ENCODE results near the gene GJB3.

Gene GJB3

GRCh38 chr1:34761176-34761761 lies 19.7 kb upstream of the GJB3 start:
- no peak overlapping the region for H3K4me3 ChIP-seq
- no peak overlapping the region for H3K27ac ChIP-seq
- no peak for DNase-seq (ENCODE audit: low spot score)
- no peak for TF ChIP-seq CTCF (IDR thresholded peaks at IDR 0.05)

GRCh38 chr1:34761776-34762307 lies 19.2 kb upstream of the GJB3 start:
- no peak for DNase-seq (ENCODE audit: low spot score)
- no peak for TF ChIP-seq CTCF (IDR thresholded peaks at IDR 0.05)
- Histone ChIP-seq H3K27ac (no peak overlapping the region), H3K4me3 (no peak overlapping the region)

- DNase-seq (ENCODE audit: low spot score): no peak
- no peak overlapping the region for H3K27ac ChIP-seq
These were observed 18.4 kb upstream of the GJB3 start for GRCh38 chr1:34762474-34763141.

GRCh38 chr1:34763142-34763781 lies 17.8 kb upstream of the GJB3 start:
- Histone ChIP-seq H3K4me3 (no peak overlapping the region), H3K27ac (no peak overlapping the region)
- no peak for DNase-seq (ENCODE audit: low spot score)
- TF ChIP-seq CTCF (IDR thresholded peaks at IDR 0.05): no peak

More at GRCh38 chr1:34762474-34763141, 18.4 kb upstream of the GJB3 start:
- no peak for TF ChIP-seq CTCF (IDR thresholded peaks at IDR 0.05)
- H3K4me3 ChIP-seq: no peak overlapping the region

- no peak for DNase-seq (ENCODE audit: low spot score)
- no peak overlapping the region for H3K4me3 ChIP-seq
- no peak for TF ChIP-seq CTCF (IDR thresholded peaks at IDR 0.05)
- no peak overlapping the region for H3K27ac ChIP-seq
These were observed 12.2 kb upstream of the GJB3 start for GRCh38 chr1:34768856-34769255.

GRCh38 chr1:34770891-34771504 lies 10.0 kb upstream of the GJB3 start:
- TF ChIP-seq CTCF (IDR thresholded peaks at IDR 0.05): no peak
- no peak for DNase-seq (ENCODE audit: low spot score)

More at GRCh38 chr1:34770891-34771504, 10.0 kb upstream of the GJB3 start:
- H3K27ac ChIP-seq: no peak overlapping the region
- H3K4me3 ChIP-seq: no peak overlapping the region

All from coronary artery (tissue), 2 donors.